ENCODE data around the gene KCNJ1. TPM values are rescaled to one million over a fixed set of nuclear protein-coding genes. Genes with fewer than 3 reads are reported as not detected.
A peak's percentile ranks its signal among the peaks of the same experiment; 100 is the strongest.

The KCNJ1 gene
- total and polyA plus RNA-seq, 4 donors = 0.01 to 0.31 (median 0.14) TPM

DNA sequence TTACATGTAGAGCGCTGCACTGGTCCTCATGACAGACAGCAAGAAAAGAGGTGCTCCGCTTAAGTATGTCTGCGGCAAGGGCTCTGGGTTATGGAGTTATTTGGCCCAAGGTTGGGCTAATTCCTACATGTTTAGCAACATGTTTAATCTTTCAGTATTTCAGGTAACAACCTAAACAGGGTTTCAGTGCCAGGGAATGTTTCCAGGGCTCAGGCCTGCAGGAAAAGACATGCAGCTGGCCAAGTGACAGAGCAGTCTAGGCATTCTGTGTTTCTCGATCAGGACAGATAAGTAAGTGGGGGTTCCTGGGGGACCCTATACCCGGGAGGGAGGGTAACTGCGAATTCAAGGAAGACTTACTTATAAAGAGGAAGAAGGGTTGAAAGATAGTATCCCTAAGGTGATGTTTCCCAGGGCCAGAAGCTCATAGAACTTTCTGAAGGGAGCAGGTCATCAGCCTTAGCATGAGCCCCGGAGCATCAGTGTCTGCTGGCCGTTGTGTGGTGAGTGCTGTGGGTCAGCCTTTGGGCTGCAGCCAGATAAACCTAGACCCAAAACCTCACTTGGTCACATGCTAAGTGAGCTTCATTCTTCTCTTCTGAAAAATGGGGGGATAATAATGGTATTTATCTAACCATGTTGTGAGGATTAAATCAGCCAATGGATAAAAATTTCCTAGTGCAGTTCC is 42.5 kb upstream of the KCNJ1 start:
- no peak for ATAC-seq (ENCODE audit: insufficient read depth, low FRiP score)
- Histone ChIP-seq H3K36me3 (ENCODE audit: control insufficient read depth in 4 of 4, insufficient read depth in 4 of 4, low read length in 4 of 4) (peaks cover 0 to 2% (median 0%) of the 10 kb centered on the region in 4 donors), H3K27ac (ENCODE audit: low read depth in 1 of 2, low read length in 1 of 2) (no peak overlapping the region), H3K27me3 (ENCODE audit: control insufficient read depth in 3 of 3, insufficient read depth in 3 of 3, low read length in 2 of 3) (peaks cover 0 to 5% (median 0%) of the 10 kb centered on the region in 3 donors), H3K9ac (ENCODE audit: insufficient read depth in 1 of 2, low read length in 2 of 2) (no peak overlapping the region), H3K4me3 (no peak overlapping the region), H3K4me1 (ENCODE audit: control insufficient read depth in 5 of 5, insufficient read depth in 5 of 5, low read length in 5 of 5) (peaks cover 2 to 9% (median 4%) of the 10 kb centered on the region in 5 donors), H3K9me3 (ENCODE audit: control insufficient read depth in 4 of 4, insufficient read depth in 3 of 4, low read length in 3 of 4) (peaks cover 0 to 3% (median 0%) of the 10 kb centered on the region in 4 donors)
- no peak for TF ChIP-seq CTCF (IDR thresholded peaks at IDR 0.05; ENCODE audit: control extremely low read depth, extremely low read depth)
- WGBS, 2 donors = 68 to 73% methylated on average over 8 of the region's 8 CpGs
- DNase-seq = no peak

DNA sequence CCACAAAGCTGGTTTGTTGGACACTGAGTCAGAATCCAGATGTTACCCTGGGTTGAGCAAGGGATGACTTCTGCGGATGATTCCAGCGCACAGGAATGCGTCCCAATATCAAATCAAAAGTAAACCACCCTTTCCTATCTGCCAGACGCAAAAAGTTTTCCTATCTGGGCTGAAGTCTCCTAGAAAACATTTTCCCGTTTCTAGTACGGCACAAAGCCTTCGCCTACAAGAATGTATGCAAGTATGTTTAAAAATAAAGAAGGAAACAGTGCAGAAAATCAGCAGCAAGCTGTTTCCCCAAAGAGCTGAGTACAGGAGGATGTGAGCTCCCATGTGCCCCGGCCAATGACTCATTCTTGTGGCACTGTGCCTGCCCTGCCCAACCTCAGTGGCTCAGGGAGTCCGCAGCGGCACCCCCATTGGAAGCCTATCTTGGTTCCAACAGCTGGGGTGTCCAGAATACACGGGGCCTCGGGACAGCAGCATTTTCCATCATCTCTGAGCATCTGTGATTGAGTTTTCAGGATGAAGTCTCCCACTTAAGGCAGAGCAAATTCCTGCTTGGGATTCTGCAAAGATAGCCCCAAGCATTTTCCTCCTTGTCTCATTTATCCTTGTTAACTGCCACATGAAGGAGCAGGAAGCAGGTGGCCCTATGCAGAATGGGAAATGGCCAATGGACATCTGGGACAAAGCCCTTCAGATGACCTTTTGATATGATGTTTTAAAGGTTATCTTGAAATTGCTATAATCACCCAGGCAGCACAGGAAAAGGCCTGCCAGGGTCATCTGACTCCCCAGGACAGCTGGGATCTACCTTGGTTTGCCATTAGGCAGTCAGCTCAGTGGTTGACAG is 41.5 kb upstream of the KCNJ1 start:
- Histone ChIP-seq H3K27ac (ENCODE audit: low read depth in 1 of 2, low read length in 1 of 2) (peak overlapping the region in 1 of 2 donors; percentile 41), H3K36me3 (ENCODE audit: control insufficient read depth in 4 of 4, insufficient read depth in 4 of 4, low read length in 4 of 4) (no peaks in the 10 kb centered on the region), H3K4me1 (ENCODE audit: control insufficient read depth in 5 of 5, insufficient read depth in 5 of 5, low read length in 5 of 5) (peaks cover 2 to 12% (median 5%) of the 10 kb centered on the region in 5 donors), H3K4me3 (no peak overlapping the region), H3K9me3 (ENCODE audit: control insufficient read depth in 4 of 4, insufficient read depth in 3 of 4, low read length in 3 of 4) (peaks cover 0 to 3% (median 0%) of the 10 kb centered on the region in 4 donors), H3K9ac (ENCODE audit: insufficient read depth in 1 of 2, low read length in 2 of 2) (no peak overlapping the region), H3K27me3 (ENCODE audit: control insufficient read depth in 3 of 3, insufficient read depth in 3 of 3, low read length in 2 of 3) (peaks cover 0 to 12% (median 0%) of the 10 kb centered on the region in 3 donors)
- TF ChIP-seq CTCF (IDR thresholded peaks at IDR 0.05; ENCODE audit: control extremely low read depth, extremely low read depth) = no peak
- 15 to 27% methylated on average over 12 of the region's 12 CpGs for WGBS, 2 donors
- DNase-seq = peak in 1 of 3 donors; percentile 48
- ATAC-seq (ENCODE audit: insufficient read depth, low FRiP score) = peak; percentile 38

GRCh38 chr11:128907585-128907984 is 40.5 kb upstream of the KCNJ1 start:
- no peak for TF ChIP-seq CTCF (IDR thresholded peaks at IDR 0.05; ENCODE audit: control extremely low read depth, extremely low read depth)
- Histone ChIP-seq H3K9ac (ENCODE audit: insufficient read depth in 1 of 2, low read length in 2 of 2) (no peak overlapping the region), H3K9me3 (ENCODE audit: control insufficient read depth in 4 of 4, insufficient read depth in 3 of 4, low read length in 3 of 4) (peaks cover 0 to 3% (median 0%) of the 10 kb centered on the region in 4 donors), H3K27ac (ENCODE audit: low read depth in 1 of 2, low read length in 1 of 2) (no peak overlapping the region), H3K36me3 (ENCODE audit: control insufficient read depth in 4 of 4, insufficient read depth in 4 of 4, low read length in 4 of 4) (no peaks in the 10 kb centered on the region), H3K4me3 (no peak overlapping the region), H3K4me1 (ENCODE audit: control insufficient read depth in 5 of 5, insufficient read depth in 5 of 5, low read length in 5 of 5) (peaks cover 2 to 12% (median 5%) of the 10 kb centered on the region in 5 donors), H3K27me3 (ENCODE audit: control insufficient read depth in 3 of 3, insufficient read depth in 3 of 3, low read length in 2 of 3) (peaks cover 0 to 14% (median 9%) of the 10 kb centered on the region in 3 donors)
- DNase-seq = no peak
- ATAC-seq (ENCODE audit: insufficient read depth, low FRiP score) = no peak
- 70 to 80% methylated on average over 4 of the region's 4 CpGs for WGBS, 2 donors

Data from lung (tissue), 12 donors.